Measurements from ENCODE around the gene CXCL17. TPM values are rescaled to one million over a fixed set of nuclear protein-coding genes. Genes with fewer than 3 reads are reported as not detected.

Gene CXCL17
- total and polyA plus RNA-seq, 7 donors = 0.05 to 0.11 TPM; not detected in 5

GRCh38 chr19:42428676-42429075, 14.1 kb downstream of the CXCL17 start:
- H3K36me3 ChIP-seq (ENCODE audit: insufficient read depth in 1 of 2, low read depth in 1 of 2) = no peaks in the 10 kb centered on the region
- no peak for TF ChIP-seq CTCF (IDR thresholded peaks at IDR 0.05)
- no peak overlapping the region for H3K27ac ChIP-seq
- peaks cover 0 to 29% (median 4%) of the 10 kb centered on the region in 3 donors for H3K27me3 ChIP-seq (ENCODE audit: insufficient read depth in 3 of 3, low read length in 2 of 3)
- H3K4me1 ChIP-seq = peaks cover 3% of the 10 kb centered on the region
- no peak for DNase-seq
- H3K9me3 ChIP-seq = no peaks in the 10 kb centered on the region
- WGBS, 3 donors = 92 to 93% (median 92%) methylated on average over 3 of the region's 3 CpGs
- no peak for ATAC-seq
- no peak overlapping the region for H3K4me3 ChIP-seq
- intact Hi-C loops (cut with DNase I) = no loop called here

GRCh38 chr19:42427313-42427712, 15.4 kb downstream of the CXCL17 start, which contains the start of gene LIPE:
LIPE (minus strand) TSS chr19:42427388; CDS start chr19:42427149, 239 bp downstream.
- intact Hi-C loops (cut with DNase I) = no loop called here
- TF ChIP-seq CTCF (IDR thresholded peaks at IDR 0.05) = no peak
- peaks cover 6% of the 10 kb centered on the region for H3K4me1 ChIP-seq
- peaks cover 0 to 41% (median 8%) of the 10 kb centered on the region in 3 donors for H3K27me3 ChIP-seq (ENCODE audit: insufficient read depth in 3 of 3, low read length in 2 of 3)
- H3K27ac ChIP-seq = no peak within 1 kb of the TSS
- H3K9me3 ChIP-seq = no peaks in the 10 kb centered on the region
- ATAC-seq = no peak
- H3K4me3 ChIP-seq = no peak within 1 kb of the TSS
- no peaks in the 10 kb centered on the region for H3K36me3 ChIP-seq (ENCODE audit: insufficient read depth in 1 of 2, low read depth in 1 of 2)
- no peak for DNase-seq
- WGBS, 3 donors = 39 to 51% (median 40%) methylated on average over 4 of the region's 4 CpGs

- WGBS, 3 donors = 78 to 96% (median 90%) methylated on average over 3 of the region's 3 CpGs
- Histone ChIP-seq H3K27ac (no peak overlapping the region), H3K4me3 (no peak overlapping the region), H3K4me1 (peaks cover 6% of the 10 kb centered on the region), H3K9me3 (no peaks in the 10 kb centered on the region), H3K36me3 (ENCODE audit: insufficient read depth in 1 of 2, low read depth in 1 of 2) (no peaks in the 10 kb centered on the region), H3K27me3 (ENCODE audit: insufficient read depth in 3 of 3, low read length in 2 of 3) (peaks cover 0 to 41% (median 8%) of the 10 kb centered on the region in 3 donors)
- ATAC-seq = no peak
- no peak for TF ChIP-seq CTCF (IDR thresholded peaks at IDR 0.05)
- DNase-seq = no peak
- intact Hi-C loops (cut with DNase I) = no loop called here
Observed at GRCh38 chr19:42426643-42427042, 16.1 kb downstream of the CXCL17 start.

- H3K27me3 ChIP-seq (ENCODE audit: insufficient read depth in 3 of 3, low read length in 2 of 3) = peaks cover 0 to 44% (median 8%) of the 10 kb centered on the region in 3 donors
- H3K36me3 ChIP-seq (ENCODE audit: insufficient read depth in 1 of 2, low read depth in 1 of 2) = no peaks in the 10 kb centered on the region
- intact Hi-C loops (cut with DNase I) = no loop called here
- no peak for TF ChIP-seq CTCF (IDR thresholded peaks at IDR 0.05)
- no peak for ATAC-seq
- 62 to 73% (median 69%) methylated on average over 12 to 13 of the region's 13 CpGs for WGBS, 3 donors
- no peaks in the 10 kb centered on the region for H3K9me3 ChIP-seq
- no peak overlapping the region for H3K27ac ChIP-seq
- H3K4me3 ChIP-seq = no peak overlapping the region
- DNase-seq = no peak
- peaks cover 6% of the 10 kb centered on the region for H3K4me1 ChIP-seq
Observed at GRCh38 chr19:42424712-42425131, 18.0 kb downstream of the CXCL17 start.

- no peak for ATAC-seq
- Histone ChIP-seq H3K36me3 (ENCODE audit: insufficient read depth in 1 of 2, low read depth in 1 of 2) (no peaks in the 10 kb centered on the region), H3K4me3 (peak overlapping the region; percentile 61), H3K27me3 (ENCODE audit: insufficient read depth in 3 of 3, low read length in 2 of 3) (peaks cover 0 to 44% (median 8%) of the 10 kb centered on the region in 3 donors), H3K9me3 (no peaks in the 10 kb centered on the region), H3K27ac (no peak overlapping the region), H3K4me1 (peaks cover 6% of the 10 kb centered on the region)
- no peak for DNase-seq
- intact Hi-C loops (cut with DNase I) = no loop called here
- 68 to 88% (median 75%) methylated on average over 12 to 15 of the region's 15 CpGs for WGBS, 3 donors
- TF ChIP-seq CTCF (IDR thresholded peaks at IDR 0.05) = no peak
Observed at GRCh38 chr19:42424345-42424707, 18.4 kb downstream of the CXCL17 start.

Data from psoas muscle (tissue), 8 donors.